Activated CD8-positive, alpha-beta memory T cell treated with anti-CD3 and anti-CD28 coated beads, Interleukin-2, amount 10 ng/mL, durations not matched to agents 7 days and 5 days (primary cell): ENCODE data around the gene TMEM203. TPM values are rescaled to one million over a fixed set of nuclear protein-coding genes. Genes with fewer than 3 reads are reported as not detected.

Experiments used
- ATAC-seq: fragments of 150-1000 bp; cut with Tn5 transposase; one replicate; pipeline ENCODE4 v1.10.0; 2021; ENCODE audit warnings: moderate library complexity
- CTCF ChIA-PET: fragments of 350-600 bp; sonication (Branson Sonifier 250); formaldehyde crosslinking; loops from one replicate; lab custom pipeline; 2021; ENCODE audit warnings: antibody characterized with exemption; lab: Charles Lee
- DNase-seq: peaks from one replicate; pipeline ENCODE4 v3.0.0-alpha.2; 2020
- H3K27ac Mint-ChIP-seq: one replicate; pipeline ENCODE4 v1.8.0; 2021; ENCODE audit warnings: mild to moderate bottlenecking, mixed read lengths
- H3K27me3 Mint-ChIP-seq: one replicate; pipeline ENCODE4 v1.8.0; 2021; ENCODE audit warnings: mixed read lengths
- H3K36me3 Mint-ChIP-seq: one replicate; pipeline ENCODE4 v1.8.0; 2021; ENCODE audit warnings: mild to moderate bottlenecking, mixed read lengths
- H3K4me1 Mint-ChIP-seq: one replicate; pipeline ENCODE4 v1.8.0; 2021; ENCODE audit warnings: mixed read lengths
- H3K4me3 Mint-ChIP-seq: one replicate; pipeline ENCODE4 v1.8.0; 2021; ENCODE audit warnings: mild to moderate bottlenecking, moderate library complexity, mixed read lengths
- H3K9me3 Mint-ChIP-seq: one replicate; pipeline ENCODE4 v1.8.0; 2022; ENCODE audit warnings: low read depth, mixed read lengths
- total RNA-seq, 2 experiments: library from RNA; stranded (reverse); gene quantifications; one replicate each; pipeline ENCODE4 v1.2.3, GENCODE V29; 2021

Gene TMEM203
- total RNA-seq, 2 experiments from 2014 or later, result 32.2 to 36.9 TPM

- Mint-ChIP-seq H3K27me3 (no peaks in the 10 kb centered on the region), H3K4me3 (peak overlapping the region; percentile 72), H3K27ac (peak overlapping the region; percentile 72), H3K9me3 (no peaks in the 10 kb centered on the region), H3K4me1 (peaks cover 18% of the 10 kb centered on the region), H3K36me3 (no peaks in the 10 kb centered on the region)
- ATAC-seq (peak; percentile 91), DNase-seq (peak; percentile 99)
- CTCF ChIA-PET, result interaction anchor here (0.8 to 6.8 kb wide), 18 partner anchors 9 to 177 kb away, joined by 3 to 110 read pairs (median 4); partner anchors contain the start of genes ANAPC2, NPDC1, NRARP and SSNA1
Measured at GRCh38 chr9:137223078-137223970, 17.9 kb upstream of the TMEM203 start.

- Mint-ChIP-seq H3K4me1 (peaks cover 16% of the 10 kb centered on the region), H3K27ac (peak within 1 kb of the TSS; percentile 72), H3K9me3 (no peaks in the 10 kb centered on the region), H3K4me3 (peak within 1 kb of the TSS; percentile 72), H3K36me3 (no peaks in the 10 kb centered on the region), H3K27me3 (no peaks in the 10 kb centered on the region)
- DNase-seq (no peak), ATAC-seq (no peak)
- CTCF ChIA-PET, result interaction anchor here (0.6 to 6.8 kb wide), 18 partner anchors 8 to 159 kb away, joined by 3 to 110 read pairs (median 4); partner anchors contain the start of genes ANAPC2, SSNA1, TPRN and TUBB4B
Measured at GRCh38 chr9:137222190-137223077, 17.0 kb upstream of the TMEM203 start, which contains the start of gene RNF208. RNF208 (minus strand) TSS chr9:137222240; CDS start chr9:137221212, 1,028 bp downstream.

- CTCF ChIA-PET, result interaction anchor here (0.7 to 6.8 kb wide), 5 partner anchors 12 to 154 kb away, joined by 3 to 110 read pairs (median 4); partner anchors contain the start of gene TUBB4B
- H3K27ac Mint-ChIP-seq, result no peak overlapping the region
- H3K9me3 Mint-ChIP-seq, result no peaks in the 10 kb centered on the region
- no peak overlapping the region for H3K4me3 Mint-ChIP-seq
- ATAC-seq, result no peak
- peaks cover 16% of the 10 kb centered on the region for H3K4me1 Mint-ChIP-seq
- no peak for DNase-seq
- no peaks in the 10 kb centered on the region for H3K36me3 Mint-ChIP-seq
- H3K27me3 Mint-ChIP-seq, result no peaks in the 10 kb centered on the region
Measured at GRCh38 chr9:137221506-137222111, 16.2 kb upstream of the TMEM203 start.

DNA sequence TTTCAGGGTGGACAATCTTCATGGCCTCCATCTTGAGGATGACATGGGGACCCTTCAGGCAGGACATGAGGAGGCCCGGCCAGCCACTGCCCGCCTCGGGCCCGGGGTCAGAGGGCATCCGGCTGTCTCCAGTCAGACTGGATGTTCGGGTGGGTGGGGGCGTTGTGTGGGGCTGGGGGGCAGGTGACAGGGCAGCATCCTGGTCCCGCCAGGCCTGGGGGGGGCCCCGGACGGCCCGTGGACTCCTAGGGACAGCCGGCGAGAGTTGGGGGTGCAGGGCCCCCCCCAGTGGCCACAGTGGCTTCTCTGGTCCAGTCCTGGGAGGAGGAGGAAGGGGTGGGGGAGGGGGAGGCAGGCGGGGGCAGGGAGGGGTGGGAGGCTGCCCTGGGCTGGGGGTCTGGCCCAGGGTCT, 15.7 kb upstream of the TMEM203 start:
- Mint-ChIP-seq H3K4me3 (no peak overlapping the region), H3K27me3 (no peaks in the 10 kb centered on the region), H3K36me3 (no peaks in the 10 kb centered on the region), H3K4me1 (peaks cover 16% of the 10 kb centered on the region), H3K27ac (no peak overlapping the region), H3K9me3 (no peaks in the 10 kb centered on the region)
- CTCF ChIA-PET, result interaction anchor here (1.0 to 1.1 kb wide), 2 partner anchors 16 to 32 kb away, joined by 3 to 5 read pairs; no protein-coding TSS in a partner anchor
- DNase-seq, result no peak
- no peak for ATAC-seq

GRCh38 chr9:137220317-137221094, 15.1 kb upstream of the TMEM203 start:
- no peak for DNase-seq
- Mint-ChIP-seq H3K36me3 (no peaks in the 10 kb centered on the region), H3K9me3 (no peaks in the 10 kb centered on the region), H3K27ac (no peak overlapping the region), H3K27me3 (no peaks in the 10 kb centered on the region), H3K4me3 (no peak overlapping the region), H3K4me1 (peaks cover 15% of the 10 kb centered on the region)
- ATAC-seq, result no peak
- CTCF ChIA-PET, result interaction anchor here (0.6 to 1.1 kb wide), 5 partner anchors 15 to 65 kb away, joined by 3 to 5 read pairs (median 3); partner anchors contain the start of genes NDOR1 and TMEM203

DNA sequence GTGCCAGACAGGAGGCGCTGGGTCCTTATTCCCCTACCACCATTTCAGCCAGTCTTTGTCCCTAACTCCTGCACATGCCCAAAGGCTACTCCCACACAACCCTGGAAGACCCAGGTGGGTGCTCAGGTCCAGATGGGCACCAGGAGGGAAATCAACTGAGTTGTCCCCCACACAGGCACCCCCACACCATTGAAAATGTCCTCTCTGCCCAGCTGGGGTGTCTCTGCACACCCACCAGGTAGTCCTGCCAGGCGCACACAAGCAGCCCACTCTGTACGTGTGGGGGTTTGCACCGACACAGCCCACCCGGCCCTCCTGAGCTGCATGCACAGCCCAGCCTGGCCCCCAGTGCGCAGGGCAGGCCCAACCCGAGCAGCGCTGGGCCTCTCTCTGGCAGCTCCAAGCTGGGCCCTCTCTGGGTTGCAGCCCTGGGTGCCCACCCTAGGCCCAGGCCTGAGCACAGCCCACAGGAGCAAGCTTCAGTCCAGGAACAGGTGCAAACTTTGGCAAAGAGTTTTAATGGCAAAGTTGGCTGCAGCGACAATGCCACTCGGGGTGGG, 14.4 kb upstream of the TMEM203 start:
- ATAC-seq (no peak), DNase-seq (no peak)
- Mint-ChIP-seq H3K4me1 (peaks cover 11% of the 10 kb centered on the region), H3K9me3 (no peaks in the 10 kb centered on the region), H3K4me3 (no peak overlapping the region), H3K27me3 (no peaks in the 10 kb centered on the region), H3K27ac (no peak overlapping the region), H3K36me3 (no peaks in the 10 kb centered on the region)
- CTCF ChIA-PET, result interaction anchor here (0.6 to 1.1 kb wide), 4 partner anchors 15 to 65 kb away, joined by 3 to 5 read pairs (median 3); partner anchors contain the start of genes NDOR1 and TMEM203

DNA sequence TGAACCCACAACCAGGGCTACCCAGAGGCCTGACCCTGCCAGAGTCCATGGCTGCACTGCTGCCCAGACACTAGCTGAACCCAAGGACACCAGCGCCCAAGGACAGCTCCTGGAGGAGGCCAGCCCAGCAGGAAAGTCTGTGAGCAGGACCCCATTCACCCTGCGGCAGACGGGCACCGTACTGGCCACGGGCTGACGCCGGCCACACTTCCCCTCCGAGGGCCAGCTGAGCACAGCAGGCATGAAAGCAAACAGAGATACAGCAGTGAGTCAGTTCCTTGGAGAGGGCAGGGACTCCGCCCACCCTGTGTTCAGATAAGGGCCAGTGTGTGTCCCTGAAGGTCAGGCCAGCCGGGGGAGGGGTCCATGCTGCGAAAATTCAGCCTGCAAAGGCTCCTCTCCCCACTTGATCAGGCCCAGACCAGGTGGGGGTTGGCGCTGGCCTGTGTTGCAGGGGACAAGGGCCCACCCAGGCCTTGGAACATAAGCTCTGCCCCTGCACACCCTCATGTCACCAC, 13.4 kb upstream of the TMEM203 start:
- H3K9me3 Mint-ChIP-seq, result no peaks in the 10 kb centered on the region
- no peaks in the 10 kb centered on the region for H3K36me3 Mint-ChIP-seq
- CTCF ChIA-PET, result interaction anchor here (1.0 kb wide), 1 partner anchor 18 kb away, joined by 3 read pairs; no protein-coding TSS in a partner anchor
- no peak for DNase-seq
- no peaks in the 10 kb centered on the region for H3K27me3 Mint-ChIP-seq
- no peak for ATAC-seq
- H3K4me3 Mint-ChIP-seq, result no peak overlapping the region
- no peak overlapping the region for H3K27ac Mint-ChIP-seq
- peaks cover 4% of the 10 kb centered on the region for H3K4me1 Mint-ChIP-seq

- Mint-ChIP-seq H3K27ac (no peak overlapping the region), H3K9me3 (no peaks in the 10 kb centered on the region), H3K36me3 (no peaks in the 10 kb centered on the region), H3K4me1 (peaks cover 4% of the 10 kb centered on the region), H3K27me3 (no peaks in the 10 kb centered on the region), H3K4me3 (no peak overlapping the region)
- DNase-seq (no peak), ATAC-seq (no peak)
- CTCF ChIA-PET, result no interaction called here
Measured at GRCh38 chr9:137218212-137218753, 12.8 kb upstream of the TMEM203 start.

- CTCF ChIA-PET, result interaction anchor here (0.9 kb wide), 1 partner anchor 19 kb away, joined by 3 read pairs; no protein-coding TSS in a partner anchor
- H3K9me3 Mint-ChIP-seq, result no peaks in the 10 kb centered on the region
- no peaks in the 10 kb centered on the region for H3K36me3 Mint-ChIP-seq
- no peaks in the 10 kb centered on the region for H3K4me1 Mint-ChIP-seq
- no peak for DNase-seq
- no peak overlapping the region for H3K27ac Mint-ChIP-seq
- H3K4me3 Mint-ChIP-seq, result no peak overlapping the region
- H3K27me3 Mint-ChIP-seq, result no peaks in the 10 kb centered on the region
- ATAC-seq, result no peak
Measured at GRCh38 chr9:137217276-137218211, 12.1 kb upstream of the TMEM203 start.

DNA sequence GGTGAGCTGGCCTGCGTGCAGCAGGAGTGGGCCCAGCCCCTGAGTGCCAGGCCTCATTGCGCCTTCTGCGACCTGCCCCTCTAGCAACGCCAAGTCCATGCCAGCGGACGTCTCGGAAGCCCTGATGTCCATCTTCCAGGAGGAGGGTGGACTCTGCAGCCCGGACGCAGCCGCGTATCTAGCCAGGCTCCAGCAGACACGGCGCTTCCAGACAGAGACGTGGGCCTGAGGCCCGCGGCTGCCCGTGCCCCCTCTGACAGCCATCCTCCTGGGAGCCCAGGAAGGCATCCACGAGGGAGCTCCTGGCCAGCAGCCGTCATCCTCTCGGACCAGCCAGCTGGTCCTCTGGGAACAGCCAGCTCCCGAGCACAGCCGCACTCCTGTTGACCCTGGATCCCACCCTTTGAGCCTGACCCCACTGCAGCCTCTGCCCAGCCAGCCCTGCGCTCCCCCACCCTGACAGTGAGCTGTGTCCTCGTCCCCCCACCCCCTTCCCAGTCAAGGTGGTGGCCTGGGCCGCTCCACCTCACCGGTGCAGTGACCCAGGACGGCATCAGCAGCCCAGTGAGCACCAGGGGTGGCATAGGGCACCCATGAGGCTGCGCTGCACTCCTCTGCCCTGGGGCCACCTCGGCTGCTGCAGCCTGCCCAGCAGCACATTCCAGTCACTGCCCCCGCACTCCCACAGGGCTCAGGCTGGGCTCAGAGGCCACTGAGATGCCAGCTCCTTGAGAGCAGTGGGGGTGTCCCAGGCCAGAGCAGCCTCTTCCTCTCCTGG, 10.9 kb upstream of the TMEM203 start:
- no peak for DNase-seq
- ATAC-seq, result no peak
- no peaks in the 10 kb centered on the region for H3K9me3 Mint-ChIP-seq
- H3K4me3 Mint-ChIP-seq, result no peak overlapping the region
- CTCF ChIA-PET, result interaction anchor here (0.9 kb wide), 1 partner anchor 20 kb away, joined by 3 read pairs; no protein-coding TSS in a partner anchor
- H3K27ac Mint-ChIP-seq, result no peak overlapping the region
- H3K4me1 Mint-ChIP-seq, result no peaks in the 10 kb centered on the region
- no peaks in the 10 kb centered on the region for H3K36me3 Mint-ChIP-seq
- no peaks in the 10 kb centered on the region for H3K27me3 Mint-ChIP-seq
